Peyer's patch (tissue), 4 donors: ENCODE data around the gene TRAF2. TPM values are rescaled to one million over a fixed set of nuclear protein-coding genes. Genes with fewer than 3 reads are reported as not detected.
"Not testable (repeated sequence)": the region's sequence is repeated elsewhere in the genome, so short reads cannot be mapped to it uniquely, and the experiment has no call there.

Experiments
- DNase-seq, 3 donors: peaks; one replicate each; pipeline ENCODE4 v3.0.0-alpha.2; 2017 to 2019
- H3K27ac ChIP-seq, 4 donors: fragments of 200-600 bp; sonication (generic); one replicate each; pipeline ENCODE4 v1.5.1; 2016 to 2019
- H3K27me3 ChIP-seq, 2 donors: fragments of 200-600 bp; sonication (generic); one replicate each; pipeline ENCODE4 v1.5.1; 2019
- H3K36me3 ChIP-seq, 3 donors: fragments of 200-600 bp; sonication (generic); one replicate each; pipeline ENCODE4 v1.5.1; 2016 to 2019
- H3K4me1 ChIP-seq, 4 donors: fragments of 200-600 bp; sonication (generic); one replicate each; pipeline ENCODE4 v1.5.1; 2016 to 2019
- H3K4me3 ChIP-seq, 4 donors: fragments of 200-600 bp; sonication (generic); 1 replicate in 3 of 4; 2 replicates in 1 of 4; pipeline ENCODE4 v1.5.1; 2016 to 2019; ENCODE audit warnings: mild to moderate bottlenecking in 1 of 4
- H3K9me3 ChIP-seq, 4 donors: fragments of 200-600 bp; sonication (generic); one replicate each; pipeline ENCODE4 v1.5.1; 2016 to 2019; ENCODE audit warnings: mild to moderate bottlenecking in 1 of 4
- CTCF ChIP-seq, 6 experiments: fragments of 450-650 bp in 4 of 6; fragments of 200-600 bp in 2 of 6; sonication (generic) in 1 of 6; IDR thresholded peaks; one replicate each; pipeline ENCODE4 v1.5.1; 2017 to 2019; ENCODE audit warnings: antibody characterized with exemption in 6 of 6, mild to moderate bottlenecking in 3 of 6, moderate library complexity in 1 of 6
- POLR2A ChIP-seq, 2 donors: fragments of 450-650 bp; IDR thresholded peaks; one replicate each; pipeline ENCODE4 v1.5.1; 2017; ENCODE audit warnings: antibody characterized with exemption in 2 of 2, mild to moderate bottlenecking in 2 of 2, moderate library complexity in 2 of 2
- total RNA-seq, 4 donors: library from RNA; depleted of rRNA; stranded (reverse); fragments of >200 nt; gene quantifications; one replicate each; pipeline ENCODE4 v1.1.0, GENCODE V29; 2016

The TRAF2 gene
- total RNA-seq, 4 donors from 2014 or later, result 17.5 to 75.1 (median 22.2) TPM

GRCh38 chr9:136875155-136875554 is 11.2 kb upstream of the TRAF2 start:
- no peak for DNase-seq
- no peak for TF ChIP-seq POLR2A (IDR thresholded peaks at IDR 0.05)
- TF ChIP-seq CTCF (IDR thresholded peaks at IDR 0.05), result no peak
- H3K4me1 ChIP-seq, result no peaks in the 10 kb centered on the region
- H3K27me3 ChIP-seq, result no peaks in the 10 kb centered on the region
- peaks cover 0 to 5% (median 0%) of the 10 kb centered on the region in 4 donors for H3K9me3 ChIP-seq
- H3K27ac ChIP-seq, result no peak overlapping the region
- no peaks in the 10 kb centered on the region for H3K36me3 ChIP-seq
- no peak overlapping the region for H3K4me3 ChIP-seq

- Histone ChIP-seq H3K27ac (no peak overlapping the region), H3K36me3 (no peaks in the 10 kb centered on the region), H3K4me3 (no peak overlapping the region), H3K4me1 (peaks cover 0 to 4% (median 2%) of the 10 kb centered on the region in 4 donors), H3K9me3 (peaks cover 0 to 5% (median 0%) of the 10 kb centered on the region in 4 donors), H3K27me3 (no peaks in the 10 kb centered on the region)
- no peak for TF ChIP-seq POLR2A (IDR thresholded peaks at IDR 0.05)
- TF ChIP-seq CTCF (IDR thresholded peaks at IDR 0.05), result no peak
- no peak for DNase-seq
Measured at GRCh38 chr9:136876476-136876875, 9.8 kb upstream of the TRAF2 start.

GRCh38 chr9:136880651-136881050 is 5.7 kb upstream of the TRAF2 start:
- Histone ChIP-seq H3K4me1 (peaks cover 0 to 29% (median 14%) of the 10 kb centered on the region in 4 donors), H3K27me3 (no peaks in the 10 kb centered on the region), H3K4me3 (no peak overlapping the region), H3K9me3 (no peaks in the 10 kb centered on the region), H3K36me3 (no peaks in the 10 kb centered on the region), H3K27ac (no peak overlapping the region)
- TF ChIP-seq CTCF (IDR thresholded peaks at IDR 0.05) (no peak), POLR2A (IDR thresholded peaks at IDR 0.05) (no peak)
- DNase-seq, result no peak

- H3K36me3 ChIP-seq, result no peaks in the 10 kb centered on the region
- peaks cover 0 to 30% (median 15%) of the 10 kb centered on the region in 4 donors for H3K4me1 ChIP-seq
- TF ChIP-seq CTCF (IDR thresholded peaks at IDR 0.05), result no peak
- TF ChIP-seq POLR2A (IDR thresholded peaks at IDR 0.05), result no peak
- DNase-seq, result peak; percentile 65 to 73 (median 71)
- H3K27me3 ChIP-seq, result no peaks in the 10 kb centered on the region
- peak overlapping the region; percentile 73 to 81 (median 77) for H3K27ac ChIP-seq
- H3K9me3 ChIP-seq, result no peaks in the 10 kb centered on the region
- peak overlapping the region; percentile 25 to 43 (median 38) for H3K4me3 ChIP-seq
Measured at GRCh38 chr9:136881691-136882108, 4.6 kb upstream of the TRAF2 start.

- peak; percentile 68 to 88 (median 76) for DNase-seq
- Histone ChIP-seq H3K27me3 (no peaks in the 10 kb centered on the region), H3K4me3 (peak overlapping the region; percentile 25 to 43 (median 38)), H3K4me1 (peaks cover 0 to 34% (median 17%) of the 10 kb centered on the region in 4 donors), H3K9me3 (no peaks in the 10 kb centered on the region), H3K36me3 (no peaks in the 10 kb centered on the region), H3K27ac (peak overlapping the region; percentile 73 to 81 (median 77))
- TF ChIP-seq POLR2A (IDR thresholded peaks at IDR 0.05), result no peak
- TF ChIP-seq CTCF (IDR thresholded peaks at IDR 0.05), result peak in 3 of 6 experiments; percentile 9 to 28 (median 27)
Measured at GRCh38 chr9:136882109-136882946, 4.0 kb upstream of the TRAF2 start.

GRCh38 chr9:136882947-136883283 is 3.4 kb upstream of the TRAF2 start:
- DNase-seq, H3K27me3 ChIP-seq, H3K9me3 ChIP-seq, H3K36me3 ChIP-seq: not testable (repeated sequence)
- Histone ChIP-seq H3K4me3 (peak overlapping the region in 1 of 4 donors; percentile 38), H3K27ac (peak overlapping the region; percentile 73 to 81 (median 77)), H3K4me1 (peaks cover 0 to 40% (median 18%) of the 10 kb centered on the region in 4 donors)

- H3K9me3 ChIP-seq, H3K36me3 ChIP-seq, H3K27ac ChIP-seq, DNase-seq, H3K4me3 ChIP-seq, H3K27me3 ChIP-seq: not testable (repeated sequence)
- peaks cover 0 to 40% (median 18%) of the 10 kb centered on the region in 4 donors for H3K4me1 ChIP-seq
Measured at GRCh38 chr9:136883670-136884069, 2.6 kb upstream of the TRAF2 start.
